GM13976 (cell line): ENCODE measurements around the gene FAM234B.
A peak's percentile ranks its signal among the peaks of the same experiment; 100 is the strongest.

Experiments
- DNase-seq: peaks from one replicate; pipeline ENCODE4 v3.0.0; 2012; ENCODE audit warnings: low spot score
- in situ Hi-C: fragments of 300-500 bp; cut with MboI; formaldehyde crosslinking; loops from one replicate; pipeline ENCODE4 v1.12.0; 2022; ENCODE audit warnings: low sequenced_read_pairs, mixed read lengths, inconsistent platforms; ENCODE audit not compliant: unreplicated experiment
- TF ChIP-seq, protein P1 (sequence below): IDR thresholded peaks from 2 replicates; pipeline ENCODE4 v1.5.1; 2012; ENCODE audit warnings: borderline replicate concordance, mild to moderate bottlenecking; ENCODE audit not compliant: insufficient read depth; ENCODE audit errors: extremely low read depth, missing control alignments, control extremely low read depth

The FAM234B gene

DNA sequence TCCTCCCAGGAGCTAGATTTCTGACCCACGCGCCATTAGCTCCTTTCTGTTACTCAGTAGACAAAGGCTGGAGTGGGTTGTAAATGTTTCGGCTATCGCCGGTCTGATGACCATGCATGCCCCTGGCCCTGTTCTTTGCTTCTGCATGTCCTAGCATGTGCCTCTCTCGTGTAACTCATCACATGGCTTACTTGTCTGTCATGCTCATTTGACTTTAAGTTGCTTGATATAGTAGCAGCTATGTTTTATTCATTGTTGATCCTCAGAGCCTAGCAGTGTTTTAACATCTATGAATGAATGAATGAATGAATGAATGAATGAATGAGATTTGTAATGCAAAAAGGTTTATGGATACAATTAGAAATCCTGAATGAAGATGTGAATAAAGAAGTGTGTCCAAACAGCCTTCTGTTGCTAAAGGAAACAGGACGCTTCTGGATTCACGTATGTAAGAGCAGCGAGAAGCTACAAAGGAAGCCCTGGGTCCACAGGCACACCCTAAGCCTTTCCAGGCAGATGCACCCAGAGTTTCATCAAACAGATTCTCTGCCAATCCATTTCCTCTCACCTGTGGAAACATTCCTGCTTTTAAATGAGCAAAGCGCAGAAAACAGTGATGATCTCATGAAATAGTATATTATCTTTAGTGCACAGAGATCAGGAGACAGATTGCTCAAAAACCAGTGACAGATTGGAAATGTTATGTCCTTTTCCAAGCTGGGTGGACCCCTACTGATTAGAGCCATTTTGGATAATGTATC, 55.8 kb downstream of the FAM234B start:
- DNase-seq = no peak
- in situ Hi-C loops = no loop called here

DNA sequence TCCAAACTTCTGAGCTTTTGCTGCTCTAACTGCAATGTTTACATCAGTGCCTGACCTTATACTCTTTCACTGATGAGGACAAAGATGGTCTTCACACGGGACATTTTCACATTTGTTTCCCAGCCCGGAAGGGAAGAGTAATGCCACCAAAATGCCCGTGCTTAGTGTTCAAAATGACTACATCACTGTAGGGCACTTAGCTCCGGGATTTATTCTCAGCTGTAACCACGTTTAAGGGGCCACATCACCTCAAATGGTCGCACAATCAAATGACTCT, 56.4 kb downstream of the FAM234B start:
- TF ChIP-seq, protein P1, sequence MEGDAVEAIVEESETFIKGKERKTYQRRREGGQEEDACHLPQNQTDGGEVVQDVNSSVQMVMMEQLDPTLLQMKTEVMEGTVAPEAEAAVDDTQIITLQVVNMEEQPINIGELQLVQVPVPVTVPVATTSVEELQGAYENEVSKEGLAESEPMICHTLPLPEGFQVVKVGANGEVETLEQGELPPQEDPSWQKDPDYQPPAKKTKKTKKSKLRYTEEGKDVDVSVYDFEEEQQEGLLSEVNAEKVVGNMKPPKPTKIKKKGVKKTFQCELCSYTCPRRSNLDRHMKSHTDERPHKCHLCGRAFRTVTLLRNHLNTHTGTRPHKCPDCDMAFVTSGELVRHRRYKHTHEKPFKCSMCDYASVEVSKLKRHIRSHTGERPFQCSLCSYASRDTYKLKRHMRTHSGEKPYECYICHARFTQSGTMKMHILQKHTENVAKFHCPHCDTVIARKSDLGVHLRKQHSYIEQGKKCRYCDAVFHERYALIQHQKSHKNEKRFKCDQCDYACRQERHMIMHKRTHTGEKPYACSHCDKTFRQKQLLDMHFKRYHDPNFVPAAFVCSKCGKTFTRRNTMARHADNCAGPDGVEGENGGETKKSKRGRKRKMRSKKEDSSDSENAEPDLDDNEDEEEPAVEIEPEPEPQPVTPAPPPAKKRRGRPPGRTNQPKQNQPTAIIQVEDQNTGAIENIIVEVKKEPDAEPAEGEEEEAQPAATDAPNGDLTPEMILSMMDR = no peak
- DNase-seq = no peak
- in situ Hi-C loops = no loop called here

More for the DNA sequence above, 55.8 kb downstream of the FAM234B start:
- TF ChIP-seq, protein P1 = no peak

DNA sequence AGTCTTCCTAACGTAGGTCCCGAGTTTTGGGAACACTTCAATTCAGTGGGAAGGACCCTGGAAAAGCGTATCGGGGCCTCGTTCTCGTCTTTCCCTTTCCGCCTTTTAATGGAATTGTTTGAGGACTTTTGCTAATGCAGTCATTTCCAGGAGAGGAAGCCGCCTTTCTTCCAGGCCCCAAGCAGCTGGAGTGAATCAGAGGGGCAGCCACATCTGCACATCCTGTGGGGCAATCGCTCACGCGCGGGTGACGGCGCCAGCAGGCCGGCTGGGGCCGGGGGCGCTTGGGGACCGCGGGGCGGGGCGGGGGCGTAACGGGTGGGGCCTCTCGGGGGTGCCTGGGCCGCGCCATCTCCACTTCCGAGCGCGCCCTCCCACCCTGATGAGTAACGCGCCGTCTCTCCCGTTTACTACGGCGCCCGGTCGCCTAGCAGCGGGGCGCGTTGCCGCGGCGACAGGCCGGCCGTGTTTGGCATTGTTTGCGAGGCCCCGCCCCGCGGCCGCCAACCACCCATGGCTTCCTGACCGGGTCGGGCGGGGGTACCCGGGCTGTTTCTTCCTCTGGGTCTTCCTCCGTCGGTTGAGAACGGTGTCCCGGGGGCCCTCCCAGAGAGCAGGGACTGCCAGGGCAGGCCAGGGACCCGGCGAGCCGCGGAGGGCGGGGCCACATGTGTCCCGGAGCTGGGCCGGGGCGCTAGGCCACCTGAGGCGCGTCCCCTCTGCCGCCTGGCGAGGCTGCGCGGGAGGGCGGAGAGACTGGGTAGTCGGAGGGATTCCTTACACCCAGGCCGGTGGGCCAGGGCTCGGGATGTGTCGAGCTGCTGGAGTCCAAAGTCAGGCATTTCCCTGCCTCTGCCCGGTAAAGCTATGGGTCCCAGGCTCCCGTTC, 56.9 kb downstream of the FAM234B start:
- in situ Hi-C loops = no loop called here
- TF ChIP-seq, protein P1 = no peak
- peak; percentile 89 for DNase-seq

DNA sequence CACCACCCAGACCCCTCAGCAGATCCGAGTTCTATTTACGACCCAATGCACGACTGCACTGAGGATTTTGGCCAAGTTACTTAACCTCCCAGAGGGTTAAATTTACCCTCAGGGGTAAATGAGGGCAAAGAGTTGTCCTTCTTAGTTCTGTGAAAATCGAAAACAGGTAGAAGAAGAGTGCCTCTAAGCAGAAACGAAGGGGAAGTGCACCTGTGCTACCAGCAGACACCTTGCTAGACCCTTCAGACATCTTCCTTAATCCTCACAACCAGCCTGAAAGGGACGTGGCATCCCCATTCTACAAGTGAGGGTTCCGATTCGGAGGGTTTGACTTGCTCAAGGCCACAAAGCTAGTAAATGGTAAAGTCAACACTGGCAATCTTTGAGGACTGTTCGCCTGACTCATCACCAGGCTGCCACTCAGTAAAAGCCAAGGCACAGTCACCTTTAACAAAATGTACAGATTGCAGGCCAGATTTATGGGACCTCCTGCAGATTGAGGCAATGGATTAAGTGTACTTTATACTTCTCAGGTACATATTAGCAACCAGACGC, 57.7 kb downstream of the FAM234B start:
- in situ Hi-C loops = no loop called here
- TF ChIP-seq, protein P1 = no peak
- DNase-seq = no peak

DNA sequence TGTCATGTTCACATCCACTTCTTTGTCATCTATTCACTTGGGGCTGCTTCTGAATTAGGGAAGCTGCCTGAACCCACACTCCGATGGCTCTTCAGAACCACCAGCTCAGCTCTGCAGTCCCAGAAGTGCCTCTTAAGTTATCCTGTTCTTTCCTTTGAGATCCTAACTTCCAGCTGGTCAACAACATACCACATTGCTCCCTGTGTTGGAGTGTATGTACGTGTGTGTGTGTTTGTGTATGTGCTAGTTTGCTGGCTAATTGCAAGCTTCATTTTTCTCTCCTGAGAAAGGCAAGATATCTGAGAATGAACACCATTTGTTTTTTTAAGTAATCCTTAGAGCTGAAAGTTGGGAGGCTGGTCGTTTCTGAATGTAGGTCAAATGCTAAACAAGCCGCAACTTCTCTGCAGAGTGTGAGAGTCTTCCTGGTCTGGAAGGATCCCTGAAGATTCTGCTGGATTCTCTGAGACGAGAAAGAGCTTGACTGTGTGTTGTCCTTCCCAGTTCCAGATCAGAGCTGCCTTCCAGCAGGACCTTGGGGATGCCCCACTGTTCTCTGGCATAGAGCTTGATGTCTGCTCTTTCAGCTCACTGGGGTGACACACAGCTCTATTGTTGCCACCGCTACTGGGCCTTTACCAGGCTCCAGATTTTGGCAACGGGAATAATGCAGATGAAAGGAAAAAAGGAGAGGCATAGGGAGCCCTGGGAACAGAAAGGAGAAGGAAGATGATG, 58.4 kb downstream of the FAM234B start:
- in situ Hi-C loops = no loop called here
- no peak for DNase-seq
- TF ChIP-seq, protein P1 = no peak

DNA sequence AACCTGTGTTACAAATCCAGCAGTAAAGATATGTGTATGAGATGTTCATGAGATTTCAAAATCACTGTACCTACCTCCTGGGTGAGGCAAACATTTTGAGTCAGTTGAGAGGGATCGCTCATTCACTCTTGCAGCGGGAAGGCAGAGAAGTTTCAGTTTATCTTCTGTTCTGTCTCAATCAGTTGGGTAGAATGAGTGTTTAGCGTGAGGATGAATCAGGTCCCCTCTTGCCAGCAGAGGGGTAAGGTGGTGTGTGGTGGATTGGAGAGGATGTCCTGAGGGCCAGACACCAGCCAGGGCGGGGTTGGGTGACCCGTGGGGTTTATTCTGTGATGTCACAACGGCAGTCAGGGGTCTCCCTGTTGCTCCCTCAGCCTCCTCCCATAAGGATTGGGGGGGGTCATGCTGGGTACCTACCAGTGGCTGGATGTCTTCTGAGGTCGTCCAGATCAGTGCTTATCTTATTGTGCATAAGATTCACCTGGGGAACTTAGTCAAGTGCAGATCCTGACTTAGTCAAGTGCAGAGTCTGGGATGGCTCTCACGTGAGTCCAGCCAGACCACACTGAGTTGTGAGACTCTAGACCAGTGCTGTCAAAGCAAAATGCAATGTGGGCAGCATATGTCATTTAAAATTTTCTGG, 59.3 kb downstream of the FAM234B start, which contains the start of gene GSG1:
Gene GSG1, minus strand, starts transcription at position 277 of the 643 bp plus-strand sequence. Its CDS starts 155 bp downstream, at position 122.
- in situ Hi-C loops = no loop called here
- TF ChIP-seq, protein P1 = no peak
- DNase-seq = no peak
